GM13976 (cell line): ENCODE data around the gene ADRA2B.
"Not testable (repeated sequence)": the region's sequence is repeated elsewhere in the genome, so short reads cannot be mapped to it uniquely, and the experiment has no call there.

Experiments used
- DNase-seq: peaks from one replicate; pipeline ENCODE4 v3.0.0; 2012; ENCODE audit warnings: low spot score
- in situ Hi-C: fragments of 300-500 bp; cut with MboI; formaldehyde crosslinking; loops from one replicate; pipeline ENCODE4 v1.12.0; 2022; ENCODE audit warnings: low sequenced_read_pairs, mixed read lengths, inconsistent platforms; ENCODE audit not compliant: unreplicated experiment
- TF ChIP-seq, protein P1 (sequence below): IDR thresholded peaks from 2 replicates; pipeline ENCODE4 v1.5.1; 2012; ENCODE audit warnings: borderline replicate concordance, mild to moderate bottlenecking; ENCODE audit not compliant: insufficient read depth; ENCODE audit errors: extremely low read depth, missing control alignments, control extremely low read depth

Gene ADRA2B

DNA sequence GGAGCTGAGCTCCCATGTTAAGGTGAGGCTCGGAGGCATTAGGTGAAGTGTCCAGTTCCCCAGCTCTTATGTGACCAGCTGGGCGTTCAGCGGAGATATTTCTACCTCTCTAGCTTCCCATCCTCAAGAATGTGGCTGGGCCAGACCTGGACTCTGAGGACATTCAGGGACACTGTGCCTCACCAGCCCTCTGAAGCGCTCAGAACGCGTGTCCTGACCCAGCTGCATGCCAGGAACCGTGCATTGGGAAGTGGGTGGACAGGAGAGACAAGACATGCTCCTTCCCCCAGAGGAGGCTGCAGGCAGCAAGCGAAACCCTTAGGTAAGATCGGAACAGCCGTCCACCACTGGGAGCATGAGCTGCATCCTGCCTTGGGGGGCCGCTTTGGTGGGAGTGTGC, 43.6 kb downstream of the ADRA2B start:
- in situ Hi-C loops, result loop anchor here (25.0 kb wide), 1 partner anchor 1615 kb away; no protein-coding TSS in a partner anchor
- TF ChIP-seq, protein P1, sequence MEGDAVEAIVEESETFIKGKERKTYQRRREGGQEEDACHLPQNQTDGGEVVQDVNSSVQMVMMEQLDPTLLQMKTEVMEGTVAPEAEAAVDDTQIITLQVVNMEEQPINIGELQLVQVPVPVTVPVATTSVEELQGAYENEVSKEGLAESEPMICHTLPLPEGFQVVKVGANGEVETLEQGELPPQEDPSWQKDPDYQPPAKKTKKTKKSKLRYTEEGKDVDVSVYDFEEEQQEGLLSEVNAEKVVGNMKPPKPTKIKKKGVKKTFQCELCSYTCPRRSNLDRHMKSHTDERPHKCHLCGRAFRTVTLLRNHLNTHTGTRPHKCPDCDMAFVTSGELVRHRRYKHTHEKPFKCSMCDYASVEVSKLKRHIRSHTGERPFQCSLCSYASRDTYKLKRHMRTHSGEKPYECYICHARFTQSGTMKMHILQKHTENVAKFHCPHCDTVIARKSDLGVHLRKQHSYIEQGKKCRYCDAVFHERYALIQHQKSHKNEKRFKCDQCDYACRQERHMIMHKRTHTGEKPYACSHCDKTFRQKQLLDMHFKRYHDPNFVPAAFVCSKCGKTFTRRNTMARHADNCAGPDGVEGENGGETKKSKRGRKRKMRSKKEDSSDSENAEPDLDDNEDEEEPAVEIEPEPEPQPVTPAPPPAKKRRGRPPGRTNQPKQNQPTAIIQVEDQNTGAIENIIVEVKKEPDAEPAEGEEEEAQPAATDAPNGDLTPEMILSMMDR, result no peak
- no peak for DNase-seq

DNA sequence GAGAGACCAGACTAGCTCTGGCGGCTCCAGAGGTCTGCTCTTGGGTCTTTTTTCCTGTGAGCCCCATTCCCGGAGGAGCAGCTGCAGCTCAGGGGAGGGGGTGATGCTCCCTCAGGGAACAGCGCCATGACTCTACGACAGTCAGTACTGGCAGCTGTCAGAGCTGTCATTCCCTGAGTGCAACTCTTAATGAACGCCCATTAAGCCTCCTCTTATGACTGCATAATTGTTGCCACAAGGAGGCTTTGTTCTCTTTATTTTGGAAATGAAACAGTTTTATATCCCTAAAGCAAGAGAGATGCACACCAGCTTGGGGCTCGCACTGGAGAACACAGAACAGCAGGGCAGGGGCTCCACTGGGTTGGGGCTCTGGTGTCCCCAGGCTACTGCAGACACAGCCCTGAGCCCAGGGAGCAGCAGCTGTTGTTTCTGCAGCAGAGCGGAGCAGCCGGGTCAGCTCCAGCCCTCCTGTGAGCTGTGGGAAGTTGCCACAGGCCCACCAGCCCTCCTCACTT, 44.3 kb downstream of the ADRA2B start:
- in situ Hi-C loops, result loop anchor here (25.0 kb wide), 1 partner anchor 1615 kb away; no protein-coding TSS in a partner anchor

DNA sequence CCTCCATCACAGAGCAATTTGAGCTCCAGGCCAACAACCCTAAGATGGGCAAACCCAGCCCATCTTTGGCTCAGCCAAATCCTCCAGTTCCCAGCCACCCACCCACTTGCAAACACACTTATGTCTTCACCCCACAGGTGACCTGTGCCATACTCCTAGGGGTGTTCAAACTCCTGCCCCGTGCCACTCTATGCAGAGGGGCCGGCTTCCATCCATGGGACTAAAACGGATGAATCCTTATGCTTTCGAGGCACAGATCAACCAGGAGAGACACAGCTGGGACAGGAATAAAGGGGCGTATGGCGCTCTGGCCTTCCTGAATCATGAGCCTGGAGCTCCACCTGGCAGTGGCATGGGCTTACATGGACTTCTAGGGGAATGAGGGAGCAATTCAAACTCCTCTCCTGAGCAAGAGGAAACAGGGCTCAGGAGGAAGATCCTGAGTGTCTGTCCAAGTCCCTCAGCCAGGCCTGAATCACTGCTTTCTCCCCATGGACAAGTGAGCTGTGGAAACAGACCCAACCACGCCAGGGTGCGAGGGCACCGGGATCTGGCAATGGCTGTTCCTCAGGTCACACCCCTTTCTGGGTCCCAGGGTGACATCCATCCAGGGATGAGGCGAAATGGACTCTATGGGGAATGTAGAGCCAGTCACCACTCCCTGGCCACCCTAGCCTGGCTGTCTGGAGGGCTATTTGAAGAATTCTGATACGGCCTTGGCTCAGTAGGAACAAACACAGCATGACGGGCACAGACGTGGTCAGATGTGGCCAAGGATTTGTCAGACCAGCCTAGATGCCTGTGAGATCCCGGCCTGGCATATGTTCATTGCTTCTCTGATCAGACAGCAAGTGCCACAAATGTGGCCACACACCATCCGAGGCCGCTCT, 45.0 kb downstream of the ADRA2B start:
- not testable (repeated sequence) for DNase-seq
- in situ Hi-C loops, result loop anchor here (25.0 kb wide), 1 partner anchor 1616 kb away; no protein-coding TSS in a partner anchor

More for the DNA sequence above, 44.3 kb downstream of the ADRA2B start:
- not testable (repeated sequence) for DNase-seq

DNA sequence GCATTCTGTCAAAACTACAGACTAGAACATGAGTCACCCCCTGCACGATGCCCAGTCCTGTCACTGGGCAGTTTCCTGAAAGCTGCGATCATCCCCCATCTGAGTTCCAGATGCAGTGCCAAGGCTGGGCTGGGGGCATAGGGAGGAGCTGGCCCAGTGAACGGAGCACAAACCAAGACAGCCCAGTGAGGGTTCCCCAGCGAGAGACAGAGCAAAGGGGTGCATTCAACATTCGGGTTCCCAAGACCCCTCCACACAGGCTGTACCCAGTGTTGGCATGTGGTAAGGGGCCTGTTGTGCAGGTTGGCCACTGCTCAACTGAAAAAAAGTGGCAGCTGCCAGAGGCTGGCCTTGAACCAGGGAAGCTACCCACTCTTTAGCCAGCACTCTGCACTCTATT, 46.0 kb downstream of the ADRA2B start:
- DNase-seq, result not testable (repeated sequence)
- in situ Hi-C loops, result loop anchor here (25.0 kb wide), 1 partner anchor 1617 kb away; no protein-coding TSS in a partner anchor

DNA sequence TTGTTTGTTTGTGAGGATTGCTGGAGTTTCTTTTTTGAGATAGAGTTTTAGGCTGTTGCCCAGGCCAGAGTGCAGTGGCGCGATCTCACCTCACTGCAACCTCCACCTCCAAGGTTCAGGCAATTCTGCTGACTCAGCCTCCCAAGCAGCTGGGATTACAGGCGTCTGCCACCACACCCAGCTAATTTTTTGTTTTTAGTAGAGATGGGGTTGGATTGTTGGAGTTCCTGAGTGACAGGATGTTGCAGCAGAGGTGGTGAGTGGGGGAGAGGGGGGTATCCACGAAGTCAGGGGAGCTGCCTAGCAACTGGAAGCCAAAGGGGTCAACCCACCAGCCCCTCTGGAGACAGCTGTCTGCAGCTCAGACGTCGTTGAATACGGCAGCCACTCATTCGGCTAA, 46.5 kb downstream of the ADRA2B start:
- in situ Hi-C loops, result loop anchor here (25.0 kb wide), 1 partner anchor 1617 kb away; no protein-coding TSS in a partner anchor
- not testable (repeated sequence) for DNase-seq

DNA sequence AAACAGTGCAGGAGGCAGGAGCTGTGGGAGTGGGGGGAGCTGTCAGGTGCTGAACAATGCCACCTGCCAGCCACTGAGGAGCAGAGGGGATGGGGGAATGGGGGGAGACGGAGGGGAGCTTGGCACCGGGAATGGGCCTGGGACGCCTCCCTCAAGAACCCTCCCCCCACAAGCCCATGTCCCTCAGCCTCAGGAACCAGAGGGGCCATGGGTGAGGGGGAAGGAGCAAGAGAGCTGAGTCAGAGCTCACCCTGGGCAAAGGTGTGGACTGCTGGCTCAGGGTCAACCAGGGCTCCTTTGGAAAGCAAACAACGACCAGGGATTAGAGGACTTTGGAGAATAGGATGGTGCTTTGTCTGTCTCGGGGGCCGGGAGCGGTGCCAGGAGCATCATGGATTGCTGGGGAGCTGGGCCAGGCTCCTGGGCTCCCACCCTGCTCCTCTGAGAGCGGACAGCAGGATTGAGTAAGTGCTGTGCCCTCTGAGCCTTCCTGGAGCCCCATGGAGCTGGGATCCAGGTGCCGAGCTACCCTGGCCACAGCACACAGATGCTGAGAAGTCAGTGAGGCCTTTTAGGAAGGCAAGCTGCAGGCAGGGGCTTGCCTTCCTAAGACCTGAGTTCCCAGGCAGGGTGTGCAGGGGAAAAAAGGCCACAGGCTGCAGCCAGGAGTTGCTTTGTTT, 48.3 kb downstream of the ADRA2B start:
- DNase-seq, result not testable (repeated sequence)
- in situ Hi-C loops, result loop anchor here (25.0 kb wide), 1 partner anchor 1619 kb away; no protein-coding TSS in a partner anchor

DNA sequence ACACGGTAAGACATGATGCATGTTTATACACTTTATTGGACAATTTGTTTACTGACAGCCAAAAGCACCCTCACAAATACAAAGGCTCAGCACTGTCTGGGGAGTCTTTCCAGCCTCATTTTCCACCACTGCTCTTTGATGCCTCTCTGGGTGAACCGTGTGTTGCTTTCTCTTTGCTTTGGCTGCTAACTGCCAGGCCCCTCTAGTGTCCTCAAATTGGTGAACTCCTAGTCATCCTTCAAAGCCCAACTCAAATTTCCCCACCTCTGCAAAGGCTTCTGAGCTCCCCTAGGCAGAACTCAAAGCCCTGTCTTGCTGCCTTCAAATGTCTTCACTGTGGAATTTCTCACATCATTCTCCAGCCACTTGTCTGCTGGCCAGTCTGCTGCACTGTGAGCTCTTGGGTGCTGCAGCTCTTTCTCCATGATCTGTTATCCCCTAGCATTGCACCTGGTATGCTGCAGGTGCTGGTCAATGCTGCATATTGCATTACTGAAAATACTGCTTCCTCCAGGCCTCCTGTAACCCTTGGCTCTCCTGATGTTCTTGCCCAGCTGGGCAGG, 49.2 kb downstream of the ADRA2B start:
- in situ Hi-C loops, result loop anchor here (25.0 kb wide), 1 partner anchor 1620 kb away; no protein-coding TSS in a partner anchor
- DNase-seq, result not testable (repeated sequence)

DNA sequence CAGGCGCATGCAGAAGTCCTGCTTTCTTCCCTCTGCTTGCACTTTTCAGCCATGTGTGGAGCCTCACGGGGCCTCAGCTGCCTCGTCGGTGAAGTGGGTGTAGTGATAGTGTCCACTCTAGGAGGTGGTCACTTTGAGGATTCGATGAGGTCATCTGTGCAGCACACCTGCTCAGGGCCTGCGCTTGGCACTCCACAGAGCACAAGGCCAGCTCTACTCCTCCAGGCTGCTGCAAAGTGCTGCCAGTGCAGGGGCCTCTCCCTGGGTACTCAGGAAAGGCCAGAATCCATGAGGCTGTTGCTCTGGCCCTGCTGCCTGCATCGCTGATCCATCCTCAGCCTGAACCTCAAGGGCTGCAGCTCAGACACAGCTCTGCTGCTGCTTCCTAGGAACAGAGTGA, 49.9 kb downstream of the ADRA2B start:
- not testable (repeated sequence) for DNase-seq
- in situ Hi-C loops, result loop anchor here (25.0 kb wide), 1 partner anchor 1621 kb away; no protein-coding TSS in a partner anchor

DNA sequence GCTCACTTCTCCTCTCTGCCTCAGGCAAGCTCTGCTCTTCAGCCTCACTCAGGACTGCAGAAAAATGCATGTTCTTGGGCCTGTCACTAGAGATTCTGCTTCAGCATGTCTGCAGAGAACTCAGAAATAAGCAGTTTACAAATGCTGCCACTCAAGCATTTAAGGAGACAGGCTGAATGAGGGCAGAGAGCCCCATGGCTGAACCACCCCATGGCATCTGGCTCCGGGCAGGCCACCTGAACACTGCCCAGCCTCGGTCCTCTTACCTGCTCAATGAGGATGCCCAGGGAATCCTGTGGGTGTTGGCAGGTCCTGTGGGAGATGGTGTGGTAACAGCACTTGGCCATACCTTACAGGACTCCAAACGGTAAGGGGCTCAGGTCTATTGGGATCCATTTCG, 50.4 kb downstream of the ADRA2B start:
- in situ Hi-C loops, result loop anchor here (25.0 kb wide), 1 partner anchor 1621 kb away; no protein-coding TSS in a partner anchor
- DNase-seq, result not testable (repeated sequence)

DNA sequence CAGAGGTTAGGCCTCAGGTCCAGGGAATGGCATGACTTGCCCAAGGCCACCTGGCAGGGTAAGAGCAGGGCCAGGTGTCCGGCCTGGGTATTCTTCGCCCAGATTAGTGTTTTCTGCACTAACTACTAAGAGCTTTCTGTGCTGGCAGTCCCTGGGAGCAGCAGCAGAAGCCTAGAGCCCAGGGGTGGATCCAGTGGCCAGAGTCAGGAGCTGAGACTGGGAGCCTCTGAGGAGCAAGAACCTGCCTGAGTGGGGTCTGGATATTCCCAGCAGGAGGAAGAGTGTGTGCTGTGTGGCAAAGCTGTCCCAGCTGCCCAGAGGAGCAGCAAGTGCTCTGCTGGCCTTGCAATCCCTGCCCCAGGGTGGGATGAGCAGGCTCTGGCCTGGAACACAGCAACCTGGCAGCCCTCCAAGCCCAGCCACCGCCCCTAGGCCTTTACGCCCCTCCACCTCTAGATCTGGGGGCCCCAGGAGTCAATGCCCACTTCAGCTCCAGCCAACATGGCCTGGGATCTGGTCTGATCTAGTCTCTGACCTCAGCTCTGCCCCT, 50.9 kb downstream of the ADRA2B start:
- in situ Hi-C loops, result loop anchor here (25.0 kb wide), 1 partner anchor 1622 kb away; no protein-coding TSS in a partner anchor
- TF ChIP-seq, protein P1, result no peak
- no peak for DNase-seq

DNA sequence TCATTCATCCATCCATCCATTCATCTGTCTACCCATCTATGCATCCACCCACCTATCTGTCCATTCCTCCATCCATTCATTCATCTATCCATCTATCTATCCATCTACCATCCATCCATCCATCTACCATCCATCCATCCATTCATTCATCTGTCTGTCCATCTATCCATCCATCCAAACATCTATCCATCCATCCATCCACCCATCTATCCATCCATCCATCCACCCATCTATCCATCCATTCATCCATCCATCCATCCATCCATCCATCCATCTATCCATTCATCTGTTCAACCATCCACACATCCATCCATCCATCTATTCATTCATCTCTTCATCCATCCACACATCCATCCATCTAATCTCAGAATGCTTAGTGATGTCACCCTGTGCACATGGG, 51.6 kb downstream of the ADRA2B start:
- in situ Hi-C loops, result loop anchor here (25.0 kb wide), 1 partner anchor 1623 kb away; no protein-coding TSS in a partner anchor
- DNase-seq, result not testable (repeated sequence)

DNA sequence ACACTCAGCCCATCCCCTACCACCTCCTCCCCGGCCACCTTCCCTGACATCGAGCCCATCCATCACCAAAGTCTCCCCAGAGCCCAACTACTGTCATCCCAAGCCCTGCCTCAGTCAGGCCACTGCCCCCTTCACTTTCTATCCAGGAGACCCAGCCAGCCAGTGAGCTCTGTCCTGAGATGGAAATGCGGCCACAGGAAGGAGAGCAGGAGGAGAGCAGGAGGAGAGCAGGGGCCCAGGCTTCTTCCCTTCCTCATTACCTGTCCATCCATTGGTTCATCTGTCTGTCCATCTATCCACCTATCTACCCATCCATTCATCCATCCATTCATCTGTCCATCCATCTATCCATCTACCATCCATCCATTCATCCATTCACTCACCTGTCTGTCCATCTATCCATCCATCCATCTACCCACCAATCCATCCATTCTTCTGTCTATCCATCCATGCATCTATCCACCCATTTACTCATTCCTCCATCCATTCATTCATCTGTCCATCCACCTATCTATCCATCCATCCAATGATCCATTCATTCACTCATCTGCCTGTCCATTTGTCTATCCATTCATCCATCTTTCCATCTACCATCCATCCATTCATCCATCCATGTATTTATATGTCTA, 52.2 kb downstream of the ADRA2B start:
- DNase-seq, result not testable (repeated sequence)
- in situ Hi-C loops, result loop anchor here (25.0 kb wide), 1 partner anchor 1623 kb away; no protein-coding TSS in a partner anchor
